ENCODE results near the gene HDAC4.

The HDAC4 gene

DNA sequence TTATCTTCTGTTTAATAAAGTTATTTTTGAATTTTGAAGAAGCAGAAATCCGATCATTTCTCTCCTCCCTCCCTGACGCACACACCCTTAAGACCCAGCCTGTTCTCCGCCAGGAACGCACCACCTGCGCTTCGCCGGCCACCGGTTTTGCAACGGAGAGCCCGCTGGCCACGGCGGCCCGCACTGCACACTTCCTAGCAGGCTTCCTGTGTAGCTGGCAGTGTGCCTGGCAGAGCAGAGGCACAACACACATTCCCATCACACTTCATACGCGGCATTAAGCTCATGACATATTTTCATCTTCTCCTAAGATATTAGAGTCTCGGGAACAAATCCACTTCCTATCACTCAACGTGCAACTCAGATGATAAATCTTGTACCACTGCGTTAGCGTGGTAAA lies 148.0 kb downstream of the HDAC4 start:
- H3K4me3 ChIP-seq (ENCODE audit: low read depth, low read length) = no peak overlapping the region
- DNase-seq (ENCODE audit: low read depth) = no peak

- H3K4me3 ChIP-seq (ENCODE audit: low read depth, low read length) = no peak overlapping the region
Measured at GRCh38 chr2:239252393-239252792, 148.4 kb downstream of the HDAC4 start.

GRCh38 chr2:239251971-239252370 lies 148.8 kb downstream of the HDAC4 start:
- no peak for DNase-seq (ENCODE audit: low read depth)
- no peak overlapping the region for H3K4me3 ChIP-seq (ENCODE audit: low read depth, low read length)

More at GRCh38 chr2:239252393-239252792, 148.4 kb downstream of the HDAC4 start:
- DNase-seq (ENCODE audit: low read depth) = no peak

GRCh38 chr2:239250216-239251081 lies 150.4 kb downstream of the HDAC4 start:
- DNase-seq (ENCODE audit: low read depth) = no peak
- H3K4me3 ChIP-seq (ENCODE audit: low read depth, low read length) = no peak overlapping the region

- peak; percentile 55 for DNase-seq (ENCODE audit: low read depth)
- no peak overlapping the region for H3K4me3 ChIP-seq (ENCODE audit: low read depth, low read length)
Measured at GRCh38 chr2:239249776-239250175, 151.0 kb downstream of the HDAC4 start.

GRCh38 chr2:239249048-239249447 lies 151.8 kb downstream of the HDAC4 start:
- H3K4me3 ChIP-seq (ENCODE audit: low read depth, low read length) = no peak overlapping the region

GRCh38 chr2:239247401-239248245 lies 153.2 kb downstream of the HDAC4 start:
- no peak overlapping the region for H3K4me3 ChIP-seq (ENCODE audit: low read depth, low read length)
- DNase-seq (ENCODE audit: low read depth) = no peak

More at GRCh38 chr2:239249048-239249447, 151.8 kb downstream of the HDAC4 start:
- no peak for DNase-seq (ENCODE audit: low read depth)

DNA sequence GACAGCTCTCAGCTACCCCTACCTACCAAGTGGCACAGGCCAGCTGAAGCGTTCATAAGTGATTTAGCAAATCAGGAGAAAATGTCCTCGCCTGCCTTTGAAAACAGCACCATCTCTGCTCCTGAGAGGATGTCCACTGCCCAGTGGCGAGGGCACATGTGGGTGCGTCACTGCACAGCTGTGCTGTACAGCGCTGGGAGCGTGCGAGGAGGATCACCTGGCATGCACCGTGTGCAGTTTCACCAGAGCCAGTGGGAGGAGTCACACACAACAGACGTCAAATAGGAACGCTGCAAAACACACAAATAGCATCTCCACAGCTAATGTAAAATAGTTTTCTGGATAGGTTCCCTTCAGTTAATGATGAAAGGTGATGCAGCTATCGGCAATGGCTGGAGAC lies 154.1 kb downstream of the HDAC4 start:
- DNase-seq (ENCODE audit: low read depth) = no peak
- H3K4me3 ChIP-seq (ENCODE audit: low read depth, low read length) = no peak overlapping the region

DNA sequence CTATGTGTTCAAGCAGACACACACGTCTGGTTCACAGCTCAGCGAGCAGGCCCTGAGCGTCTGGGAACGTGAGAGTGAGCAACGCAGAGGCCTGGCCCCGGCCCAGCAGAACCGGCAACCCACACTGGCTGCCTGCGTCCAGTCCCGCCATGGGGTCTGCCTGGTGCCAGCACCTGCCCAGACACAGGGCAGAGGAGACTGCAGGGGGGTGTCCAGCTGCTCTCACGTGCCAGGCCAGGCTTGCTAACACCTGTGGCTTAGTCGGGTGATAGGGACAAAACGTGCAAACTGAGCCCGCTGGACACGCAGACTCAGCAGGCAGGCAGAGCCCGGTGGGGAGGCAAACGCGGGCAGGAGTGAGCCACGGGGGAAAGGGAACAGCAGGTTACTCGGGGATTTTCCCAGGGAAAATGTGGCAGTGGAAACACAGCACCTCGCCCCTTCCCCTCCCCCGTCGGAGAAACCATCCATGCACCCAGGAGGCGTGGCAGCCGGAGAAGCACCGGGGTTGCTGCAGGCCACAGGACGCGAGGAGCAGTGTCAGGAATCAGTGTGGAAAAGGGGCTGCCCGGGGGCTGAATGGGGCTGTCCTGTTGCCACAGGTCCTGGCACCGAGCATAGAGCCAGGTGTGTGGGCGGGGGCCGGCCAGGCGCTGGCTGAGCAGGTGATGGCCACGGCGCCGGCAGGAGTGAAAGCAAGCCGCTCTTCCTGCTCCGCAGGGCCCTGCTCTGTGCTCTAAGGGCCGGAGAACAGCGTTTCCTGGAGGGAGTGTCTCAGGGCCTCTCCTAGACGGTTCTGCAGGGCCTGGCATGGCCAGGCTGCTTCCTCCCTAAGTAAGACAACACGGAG lies 154.7 kb downstream of the HDAC4 start:
- no peak for DNase-seq (ENCODE audit: low read depth)
- H3K4me3 ChIP-seq (ENCODE audit: low read depth, low read length) = no peak overlapping the region

DNA sequence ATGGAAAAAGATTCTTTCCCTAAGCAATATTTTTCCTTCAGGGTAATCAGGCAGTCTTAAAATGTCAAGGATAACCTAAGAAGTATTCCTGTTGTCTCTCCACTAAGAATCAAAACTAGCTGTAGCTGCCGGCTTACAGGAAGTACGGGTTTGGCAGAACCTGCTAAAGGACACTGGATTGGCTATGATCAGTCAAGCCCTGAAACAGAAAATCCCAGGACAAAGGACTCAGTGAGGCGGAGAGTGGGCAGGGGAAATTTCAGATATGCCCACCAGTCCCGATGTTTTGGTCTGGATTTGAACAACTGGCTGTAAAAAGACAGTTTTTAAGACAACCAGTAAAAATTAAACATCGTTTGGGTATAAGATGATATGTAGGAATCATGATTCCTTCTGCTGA lies 155.7 kb downstream of the HDAC4 start:
- DNase-seq (ENCODE audit: low read depth) = no peak
- no peak overlapping the region for H3K4me3 ChIP-seq (ENCODE audit: low read depth, low read length)

DNA sequence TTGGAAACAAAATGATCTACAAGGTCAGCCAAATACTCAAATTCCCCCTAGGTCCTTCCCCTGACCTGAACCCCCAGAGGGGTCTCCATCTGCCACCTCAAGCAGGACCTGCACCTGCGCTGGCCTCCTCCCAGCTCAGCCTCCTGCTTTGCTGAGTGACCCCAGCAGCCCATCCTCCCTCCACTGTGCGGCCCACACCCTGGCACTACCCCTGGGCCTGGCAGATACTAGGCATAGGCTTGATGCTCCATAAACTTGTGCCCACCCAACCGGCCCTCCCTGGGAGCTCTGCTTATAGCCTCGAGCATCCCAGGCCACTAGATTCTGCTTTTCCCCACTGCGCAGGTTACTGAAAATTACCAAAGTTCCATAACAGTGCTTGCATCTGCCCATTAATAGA lies 156.2 kb downstream of the HDAC4 start:
- no peak for DNase-seq (ENCODE audit: low read depth)
- no peak overlapping the region for H3K4me3 ChIP-seq (ENCODE audit: low read depth, low read length)

GRCh38 chr2:239241431-239241960 lies 159.3 kb downstream of the HDAC4 start:
- no peak overlapping the region for H3K4me3 ChIP-seq (ENCODE audit: low read depth, low read length)
- DNase-seq (ENCODE audit: low read depth) = no peak

- H3K4me3 ChIP-seq (ENCODE audit: low read depth, low read length) = no peak overlapping the region
- DNase-seq (ENCODE audit: low read depth) = no peak
Measured at GRCh38 chr2:239240414-239240881, 160.4 kb downstream of the HDAC4 start.

DNA sequence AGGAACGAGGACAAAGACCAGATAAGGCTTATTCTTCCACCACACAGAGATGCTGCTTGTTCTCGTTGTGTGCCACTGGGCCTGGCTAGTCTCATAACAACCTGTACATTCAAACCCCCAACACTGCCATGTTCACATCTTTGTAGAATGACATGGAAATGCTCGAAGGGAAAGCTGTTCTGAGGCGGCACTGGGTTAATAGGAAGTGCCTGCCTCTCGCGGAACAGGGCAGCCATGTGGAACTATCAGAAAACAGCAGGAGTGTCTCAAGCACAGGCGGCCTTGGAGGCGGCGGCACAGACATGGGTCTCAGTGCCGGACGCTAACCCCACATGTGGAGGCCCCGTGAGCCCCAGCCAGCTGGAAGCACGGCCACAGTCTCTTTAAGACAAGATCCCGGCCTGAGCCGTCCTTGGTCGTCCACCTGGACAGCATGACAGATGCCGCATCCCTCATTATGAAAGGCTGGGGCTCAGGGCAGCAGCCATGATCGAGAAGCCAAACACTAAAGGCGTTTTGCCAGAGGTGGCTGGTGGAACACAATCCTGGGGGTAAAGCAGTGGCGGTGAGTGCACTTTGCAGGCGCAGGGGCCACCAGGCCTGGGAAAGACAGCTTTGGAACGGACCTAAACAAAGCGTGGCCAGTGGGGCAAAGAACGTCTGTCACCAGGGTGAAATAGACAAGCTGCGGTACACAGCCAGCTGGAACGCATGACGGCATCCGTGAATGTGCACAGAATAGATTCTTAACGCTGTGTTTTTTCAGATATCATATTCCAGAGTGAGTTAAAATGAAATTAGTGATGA lies 161.0 kb downstream of the HDAC4 start:
- H3K4me3 ChIP-seq (ENCODE audit: low read depth, low read length) = no peak overlapping the region
- no peak for DNase-seq (ENCODE audit: low read depth)

DNA sequence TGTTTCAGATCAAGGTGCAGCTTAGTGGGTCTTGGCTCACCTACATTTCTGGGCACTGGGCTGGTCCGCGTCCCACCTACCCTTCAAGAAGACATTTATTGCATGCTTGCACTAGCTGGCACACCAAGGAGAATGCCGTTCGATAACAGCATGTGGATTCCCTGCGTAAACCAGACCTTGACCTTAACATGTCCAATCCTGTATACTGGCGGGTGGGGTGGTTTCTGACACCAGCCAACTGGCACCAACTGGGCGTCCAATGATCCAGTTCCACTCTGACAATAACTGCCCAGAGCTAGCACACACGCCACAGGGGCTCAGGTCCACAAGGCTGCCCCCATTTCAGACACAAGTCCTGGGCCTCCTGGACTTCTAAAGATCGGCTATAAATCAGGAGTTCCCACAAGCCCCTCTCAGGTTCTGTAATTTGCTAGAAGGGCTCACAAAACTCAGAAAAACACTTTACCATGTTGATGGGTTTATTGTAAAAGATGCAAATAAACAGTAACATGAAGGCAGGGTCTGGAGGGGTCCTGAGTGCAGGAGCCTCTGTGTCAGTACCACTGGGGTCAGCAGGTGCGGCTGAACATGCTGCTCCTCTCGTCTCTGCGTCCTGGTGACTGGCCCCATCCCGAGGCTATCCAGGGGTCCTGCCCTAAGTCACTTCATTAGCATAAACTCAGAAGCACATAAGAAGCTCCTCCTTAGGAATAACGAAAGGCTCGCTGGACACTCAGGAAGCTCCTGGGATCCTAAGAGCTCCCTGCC lies 161.8 kb downstream of the HDAC4 start:
- DNase-seq (ENCODE audit: low read depth) = no peak
- no peak overlapping the region for H3K4me3 ChIP-seq (ENCODE audit: low read depth, low read length)

DNA sequence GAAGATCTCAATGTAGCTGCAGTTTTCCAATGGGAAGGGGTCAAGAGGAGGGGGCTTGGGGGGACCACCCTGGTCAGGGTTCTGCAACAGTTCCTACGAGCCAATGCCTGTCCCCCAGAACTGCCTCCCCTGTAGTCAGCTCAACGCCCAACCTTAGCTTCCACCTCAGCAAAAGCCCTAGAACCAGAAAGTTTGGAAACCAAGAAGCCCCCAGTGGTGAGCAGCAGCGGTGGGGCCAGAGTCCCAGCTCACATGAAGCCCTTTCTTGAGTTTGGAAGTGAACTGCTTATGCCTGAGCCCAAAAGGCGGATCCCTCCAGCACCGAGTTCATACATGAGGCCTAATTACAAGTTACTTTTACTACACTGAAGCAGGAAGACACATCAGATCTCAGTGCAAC lies 162.4 kb downstream of the HDAC4 start:
- DNase-seq (ENCODE audit: low read depth) = no peak
- no peak overlapping the region for H3K4me3 ChIP-seq (ENCODE audit: low read depth, low read length)

DNA sequence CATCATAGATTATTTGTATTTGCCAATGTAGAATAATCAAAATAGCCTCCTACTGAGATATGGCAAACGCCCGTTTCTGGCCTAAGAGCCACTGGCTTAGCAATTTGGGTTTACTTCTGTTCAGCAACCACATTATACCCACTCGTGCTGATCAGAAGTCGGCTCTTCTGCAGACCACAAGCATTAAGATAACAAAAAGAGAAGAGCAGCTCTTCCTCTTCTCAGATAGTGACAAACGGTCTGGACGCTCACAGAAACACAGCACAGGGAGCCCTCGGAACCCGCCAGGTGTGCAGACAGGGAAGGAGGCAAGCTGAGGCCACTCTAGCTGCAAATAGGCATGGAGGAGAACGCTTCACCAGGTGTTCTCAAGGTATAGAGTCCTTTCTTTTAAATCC lies 164.0 kb downstream of the HDAC4 start:
- DNase-seq (ENCODE audit: low read depth) = no peak
- H3K4me3 ChIP-seq (ENCODE audit: low read depth, low read length) = no peak overlapping the region

Data from skeletal muscle cell (primary cell).